Psoas muscle (tissue), 8 donors: ENCODE data around the gene BANP. TPM values are rescaled to one million over a fixed set of nuclear protein-coding genes. Genes with fewer than 3 reads are reported as not detected.
"Not testable (repeated sequence)": the region's sequence is repeated elsewhere in the genome, so short reads cannot be mapped to it uniquely, and the experiment has no call there.

Source experiments
- ATAC-seq, 4 donors: fragments of 200-7000 bp; cut with Tn5 transposase; one replicate each; pipeline ENCODE4 v1.9.1; 2020; ENCODE audit warnings: moderate library complexity in 3 of 4, mild to moderate bottlenecking in 2 of 4
- DNase-seq, 2 donors: peaks; one replicate each; pipeline ENCODE4 v3.0.0-alpha.2; 2020
- H3K27ac ChIP-seq: fragments of 200-600 bp; one replicate; pipeline ENCODE4 v1.8.0; 2022
- H3K27me3 ChIP-seq, 3 donors: fragments of 200-600 bp in 1 of 3; one replicate each; pipeline versions ENCODE4 v1.6.1 to v1.8.0; 2013 to 2022; ENCODE audit warnings: low read length in 2 of 3, mild to moderate bottlenecking in 2 of 3, moderate library complexity in 1 of 3; ENCODE audit not compliant: insufficient read depth in 3 of 3
- H3K36me3 ChIP-seq, 2 donors: fragments of 200-600 bp in 1 of 2; one replicate each; pipeline versions ENCODE4 v1.6.1 to v1.8.0; 2013 to 2022; ENCODE audit warnings: low read depth in 1 of 2, mild to moderate bottlenecking in 1 of 2, moderate library complexity in 1 of 2; ENCODE audit not compliant: insufficient read depth in 1 of 2
- H3K4me1 ChIP-seq: fragments of 200-600 bp; one replicate; pipeline ENCODE4 v1.8.0; 2022
- H3K4me3 ChIP-seq: fragments of 200-600 bp; one replicate; pipeline ENCODE4 v1.8.0; 2022; ENCODE audit warnings: mild to moderate bottlenecking
- H3K9me3 ChIP-seq: fragments of 200-600 bp; one replicate; pipeline ENCODE4 v1.8.0; 2022
- WGBS, 3 donors: extraction: QIAGEN DNeasy Blood & Tissue Kit; methylation state at CpG; one replicate each; pipeline versions ENCODE4 v1.1.6 to v1.1.7; 2013; 5-methylcytosine and 5-hydroxymethylcytosine counted together
- intact Hi-C, 2 donors: fragments of 100-400 bp; cut with DNase I; formaldehyde crosslinking; loops; one replicate each; pipeline versions ENCODE4 v1.11.0 to v1.14.2; 2022
- polyA plus RNA-seq, 3 donors: library from polyadenylated mRNA; stranded (reverse); fragments of 200-250 nt; gene quantifications; one replicate each; pipeline ENCODE4 v1.2.3, GENCODE V29; 2013
- total RNA-seq, 4 donors: library from RNA; stranded (reverse); fragmentation: NEBNext Ultra II Directional in 2 of 4; extraction: Animal tissue kit (Norgen Biotek cat#: 25700) in 2 of 4; gene quantifications; one replicate each; pipeline versions ENCODE4 v1.2.1 to v1.2.4, GENCODE V29; 2021 to 2023
- TF ChIP-seq, protein P1 (sequence below): fragments of 200-600 bp; IDR thresholded peaks from one replicate; pipeline ENCODE4 v1.8.0; 2022; ENCODE audit warnings: antibody characterized with exemption
- donor health status: healthy with polysubstance abuse.
- donor health status: DM: no; HTN: no; CAD: no; lungs with moderate emphysema.
- donor health status: Bipolar disorder and iron deficiency.
- donor health status: healthy.
- donor health status: DM: yes; HTN: yes; CAD: no.
- donor health status: DM: no; HTN: no; CAD: no.
- donor health status: DM: no; HTN: no; CAD: no.
- donor health status: DM: yes; HTN: yes; CAD: no.

Gene BANP
- total and polyA plus RNA-seq, 7 donors: 7.7 to 15.3 (median 14.2) TPM

DNA sequence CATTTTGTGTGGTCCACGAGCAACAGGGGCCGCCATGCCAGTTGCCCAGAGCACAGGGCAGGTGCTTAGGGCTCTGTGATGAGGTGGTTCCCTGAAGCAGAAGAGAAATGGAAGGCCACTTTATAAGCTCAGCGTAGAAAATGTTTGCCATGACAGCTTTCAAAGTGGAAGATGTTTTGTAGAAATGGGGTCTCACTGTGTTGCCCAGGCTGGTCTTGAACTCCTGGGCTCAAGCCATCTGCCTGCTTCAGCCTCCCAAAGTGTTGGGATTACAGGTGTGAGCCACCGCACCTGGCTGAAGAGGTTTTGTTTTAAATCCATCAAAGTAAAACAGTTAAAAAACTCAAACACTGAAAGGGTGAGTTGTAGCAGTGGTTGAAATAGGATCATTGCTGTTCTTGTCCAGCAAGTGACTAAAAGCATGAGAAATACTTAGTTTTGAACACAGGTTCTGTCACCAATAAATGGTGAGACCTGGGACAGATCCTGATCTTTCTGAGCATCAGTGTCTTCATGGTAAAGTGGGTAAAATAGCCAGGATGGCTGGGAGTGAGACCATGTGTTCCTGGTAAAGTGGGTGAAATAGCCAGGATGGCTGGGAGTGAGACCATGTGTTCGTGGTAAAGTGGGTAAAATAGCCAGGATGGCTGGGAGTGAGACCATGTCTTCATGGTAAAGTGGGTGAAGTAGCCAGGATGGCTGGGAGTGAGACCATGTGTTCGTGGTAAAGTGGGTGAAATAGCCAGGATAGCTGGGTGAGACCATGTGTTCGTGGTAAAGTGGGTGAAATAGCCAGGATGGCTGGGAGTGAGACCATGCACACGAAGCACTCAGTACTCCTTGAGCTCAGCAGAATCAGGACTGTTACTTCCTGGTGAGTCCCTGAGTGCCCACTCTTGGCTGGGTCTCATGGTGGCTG, 46.0 kb downstream of the BANP start:
- Histone ChIP-seq H3K36me3 (peaks cover 0 to 7% of the 10 kb centered on the region in 2 donors), H3K4me1 (no peaks in the 10 kb centered on the region), H3K27ac (no peak overlapping the region), H3K27me3 (no peaks in the 10 kb centered on the region), H3K4me3 (no peak overlapping the region), H3K9me3 (no peaks in the 10 kb centered on the region)
- ATAC-seq: no peak
- 87 to 90% (median 89%) methylated on average over 8 of the region's 8 CpGs for WGBS, 3 donors
- no peak for DNase-seq
- TF ChIP-seq, protein P1, sequence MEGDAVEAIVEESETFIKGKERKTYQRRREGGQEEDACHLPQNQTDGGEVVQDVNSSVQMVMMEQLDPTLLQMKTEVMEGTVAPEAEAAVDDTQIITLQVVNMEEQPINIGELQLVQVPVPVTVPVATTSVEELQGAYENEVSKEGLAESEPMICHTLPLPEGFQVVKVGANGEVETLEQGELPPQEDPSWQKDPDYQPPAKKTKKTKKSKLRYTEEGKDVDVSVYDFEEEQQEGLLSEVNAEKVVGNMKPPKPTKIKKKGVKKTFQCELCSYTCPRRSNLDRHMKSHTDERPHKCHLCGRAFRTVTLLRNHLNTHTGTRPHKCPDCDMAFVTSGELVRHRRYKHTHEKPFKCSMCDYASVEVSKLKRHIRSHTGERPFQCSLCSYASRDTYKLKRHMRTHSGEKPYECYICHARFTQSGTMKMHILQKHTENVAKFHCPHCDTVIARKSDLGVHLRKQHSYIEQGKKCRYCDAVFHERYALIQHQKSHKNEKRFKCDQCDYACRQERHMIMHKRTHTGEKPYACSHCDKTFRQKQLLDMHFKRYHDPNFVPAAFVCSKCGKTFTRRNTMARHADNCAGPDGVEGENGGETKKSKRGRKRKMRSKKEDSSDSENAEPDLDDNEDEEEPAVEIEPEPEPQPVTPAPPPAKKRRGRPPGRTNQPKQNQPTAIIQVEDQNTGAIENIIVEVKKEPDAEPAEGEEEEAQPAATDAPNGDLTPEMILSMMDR: no peak
- intact Hi-C loops: no loop called here

DNA sequence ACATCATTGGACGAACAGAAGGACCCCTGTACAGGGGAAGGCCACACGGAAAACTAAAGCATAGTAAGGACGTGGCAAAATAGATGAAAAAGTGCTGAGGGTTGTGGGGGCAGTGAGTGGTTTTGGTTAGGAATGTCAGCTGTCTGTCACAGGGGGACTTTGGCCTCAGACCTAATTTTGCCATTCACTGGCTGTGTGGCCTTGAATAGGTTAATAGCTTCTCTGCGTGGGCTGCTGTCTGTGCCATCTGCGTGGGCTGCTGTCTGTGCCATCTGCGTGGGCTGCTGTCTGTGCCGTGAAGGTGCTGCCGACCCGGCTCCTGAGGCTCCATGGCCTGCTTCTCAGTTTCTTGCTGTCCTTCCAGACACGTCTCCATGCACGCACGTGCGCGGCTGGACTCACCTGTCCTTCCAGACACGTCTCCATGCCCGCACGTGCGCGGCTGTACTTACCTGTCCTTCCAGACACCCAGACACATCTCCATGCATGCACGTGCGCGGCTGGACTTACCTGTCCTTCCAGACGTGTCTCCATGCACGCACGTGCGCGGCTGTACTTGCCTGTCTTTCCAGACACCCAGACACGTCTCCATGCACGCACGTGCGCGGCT, 47.1 kb downstream of the BANP start:
- H3K27me3 ChIP-seq, DNase-seq, H3K4me3 ChIP-seq, H3K36me3 ChIP-seq, H3K9me3 ChIP-seq, H3K27ac ChIP-seq, intact Hi-C loops, H3K4me1 ChIP-seq, ATAC-seq: not testable (repeated sequence)
- WGBS, 3 donors: 91 to 94% (median 92%) methylated on average over 32 of the region's 32 CpGs

DNA sequence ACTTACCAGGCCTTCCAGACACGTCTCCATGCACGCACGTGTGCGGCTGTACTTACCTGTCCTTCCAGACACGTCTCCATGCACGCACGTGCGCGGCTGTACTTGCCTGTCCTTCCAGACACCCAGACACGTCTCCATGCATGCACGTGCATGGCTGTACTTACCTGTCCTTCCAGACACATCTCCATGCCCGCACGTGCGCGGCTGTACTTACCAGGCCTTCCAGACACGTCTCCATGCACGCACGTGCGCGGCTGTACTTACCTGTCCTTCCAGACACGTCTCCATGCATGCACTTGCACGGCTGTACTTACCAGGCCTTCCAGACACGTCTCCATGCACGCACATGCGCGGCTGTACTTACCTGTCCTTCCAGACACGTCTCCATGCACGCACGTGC, 47.8 kb downstream of the BANP start:
- H3K4me1 ChIP-seq, H3K9me3 ChIP-seq, H3K27me3 ChIP-seq, H3K27ac ChIP-seq, DNase-seq, ATAC-seq, H3K4me3 ChIP-seq, intact Hi-C loops, H3K36me3 ChIP-seq: not testable (repeated sequence)
- 90 to 96% (median 92%) methylated on average over 26 to 29 of the region's 29 CpGs for WGBS, 3 donors

DNA sequence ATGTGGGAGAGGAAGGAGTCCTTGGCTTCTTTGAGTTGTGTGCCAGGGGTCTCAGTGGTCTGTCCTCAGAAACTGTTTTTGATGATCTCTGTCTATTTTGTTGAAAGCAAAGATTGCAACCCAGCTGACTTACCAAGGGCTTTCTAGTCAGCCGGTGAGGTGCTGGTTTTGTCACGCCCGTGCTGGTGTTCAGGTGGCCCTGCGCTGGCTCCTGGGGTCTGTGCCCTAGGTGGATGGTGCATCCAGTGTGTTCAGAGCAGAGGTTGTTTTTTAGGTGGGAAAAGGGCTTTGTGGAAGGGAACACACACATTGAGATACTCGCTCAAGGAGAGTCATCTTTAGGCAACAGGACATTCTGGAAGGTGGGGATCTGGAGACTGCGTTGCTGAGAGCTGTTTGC, 51.0 kb downstream of the BANP start:
- TF ChIP-seq, protein P1: no peak
- intact Hi-C loops: no loop called here
- 96 to 99% (median 99%) methylated on average over 6 of the region's 6 CpGs for WGBS, 3 donors
- no peaks in the 10 kb centered on the region for H3K4me1 ChIP-seq
- ATAC-seq: no peak
- no peak overlapping the region for H3K27ac ChIP-seq
- no peaks in the 10 kb centered on the region for H3K9me3 ChIP-seq
- no peaks in the 10 kb centered on the region for H3K27me3 ChIP-seq
- H3K4me3 ChIP-seq: no peak overlapping the region
- DNase-seq: no peak
- peaks cover 0 to 16% of the 10 kb centered on the region in 2 donors for H3K36me3 ChIP-seq

DNA sequence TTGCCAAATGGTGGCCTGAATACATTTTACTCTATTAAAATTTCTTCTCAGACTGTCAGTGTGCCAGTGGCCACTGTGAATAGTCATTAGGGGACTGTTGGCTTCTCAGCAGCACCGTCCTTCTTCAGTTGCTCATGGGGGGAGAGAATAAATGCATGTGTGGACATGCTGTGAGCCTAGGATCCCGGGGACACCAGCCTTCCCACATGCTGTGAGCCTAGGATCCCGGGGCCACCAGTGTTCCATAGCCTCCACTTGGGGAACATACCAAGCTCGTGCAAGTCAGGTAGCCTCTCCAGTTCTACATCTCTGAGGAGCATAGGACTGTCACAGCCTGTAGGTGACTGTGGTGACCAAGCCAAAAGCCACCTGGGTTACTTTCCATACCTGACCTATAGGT, 51.5 kb downstream of the BANP start:
- no peak for ATAC-seq
- TF ChIP-seq, protein P1: no peak
- peaks cover 0 to 21% of the 10 kb centered on the region in 2 donors for H3K36me3 ChIP-seq

More for the DNA sequence above, 51.5 kb downstream of the BANP start:
- DNase-seq: no peak
- intact Hi-C loops: no loop called here
- WGBS, 3 donors: 94 to 97% (median 96%) methylated on average over 4 of the region's 4 CpGs
- Histone ChIP-seq H3K4me1 (no peaks in the 10 kb centered on the region), H3K27ac (no peak overlapping the region), H3K4me3 (no peak overlapping the region), H3K9me3 (no peaks in the 10 kb centered on the region), H3K27me3 (no peaks in the 10 kb centered on the region)
